SKM-1 treated with dmso at 0.1 percent for 144 hours (cell line): ENCODE results near the gene NOD2.

Source experiments
- DNase-seq: peaks from one replicate; lab custom pipeline; 2025; ENCODE audit not compliant: unreplicated experiment; lab: John Stamatoyannopoulos, UW

Gene NOD2

DNA sequence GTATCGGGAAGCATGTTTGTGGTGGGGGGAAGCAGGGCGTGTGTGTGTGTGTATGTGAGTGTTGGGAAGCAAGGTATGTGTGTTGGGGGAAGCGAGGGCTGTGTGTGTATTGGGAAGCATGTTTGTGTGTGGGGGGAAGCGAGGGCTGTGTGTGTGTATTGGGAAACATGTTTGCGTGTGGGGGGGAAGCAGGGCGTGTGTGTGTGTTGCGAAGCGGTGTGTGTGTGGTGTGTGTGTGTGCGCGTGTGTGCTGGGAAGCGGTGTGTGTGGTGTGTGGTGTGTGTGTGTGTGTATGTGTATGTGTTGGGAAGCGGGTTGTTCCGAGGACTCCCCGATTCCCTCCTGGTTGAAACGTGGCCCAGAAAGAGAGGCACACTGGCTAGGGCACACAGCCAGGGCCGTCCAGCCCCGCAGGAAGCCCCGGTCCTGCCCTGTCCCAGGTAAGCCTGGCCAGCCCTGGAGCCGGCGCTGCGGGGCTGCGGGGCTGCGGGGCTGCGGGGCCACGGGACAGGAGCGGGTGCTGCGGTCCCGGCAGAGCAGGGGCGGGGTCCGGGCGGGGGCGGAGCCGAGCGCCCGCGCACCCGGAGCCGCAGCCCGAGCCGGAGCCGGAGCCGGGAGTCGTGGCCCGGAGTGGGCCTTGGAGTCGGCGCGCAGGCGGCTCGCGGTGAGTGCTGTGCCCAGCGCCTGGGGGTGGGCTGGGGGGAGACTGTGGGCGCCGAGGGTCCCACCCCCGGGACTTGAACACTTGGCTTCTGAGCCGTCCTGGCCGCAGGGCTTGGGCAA lies at the start of gene NOD2:
Gene NOD2, plus strand, starts transcription at position 608 of the 783 bp plus-strand sequence. CDS start 5,890 bp downstream, outside the sequence.
- DNase-seq, result no peak

DNA sequence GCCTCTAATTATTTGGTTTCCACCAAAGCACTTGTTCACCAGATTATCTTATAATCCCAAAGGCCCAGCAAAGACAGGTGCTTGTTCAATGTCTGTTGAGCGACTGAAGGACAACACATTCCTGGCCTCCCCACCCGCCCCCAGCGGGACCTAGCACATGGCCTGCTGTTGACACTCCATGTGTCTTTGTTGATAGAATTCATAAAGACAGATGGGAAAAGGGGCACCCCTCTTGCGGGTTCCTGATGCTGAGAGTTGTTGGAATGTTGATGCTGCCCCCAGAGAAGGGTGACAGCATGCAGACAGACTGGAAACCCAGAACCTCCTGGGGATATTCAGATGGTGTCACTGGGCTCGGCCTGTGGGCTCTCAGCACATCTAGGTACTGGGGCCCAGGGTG lies 49.2 kb upstream of the NOD2 start:
- no peak for DNase-seq

DNA sequence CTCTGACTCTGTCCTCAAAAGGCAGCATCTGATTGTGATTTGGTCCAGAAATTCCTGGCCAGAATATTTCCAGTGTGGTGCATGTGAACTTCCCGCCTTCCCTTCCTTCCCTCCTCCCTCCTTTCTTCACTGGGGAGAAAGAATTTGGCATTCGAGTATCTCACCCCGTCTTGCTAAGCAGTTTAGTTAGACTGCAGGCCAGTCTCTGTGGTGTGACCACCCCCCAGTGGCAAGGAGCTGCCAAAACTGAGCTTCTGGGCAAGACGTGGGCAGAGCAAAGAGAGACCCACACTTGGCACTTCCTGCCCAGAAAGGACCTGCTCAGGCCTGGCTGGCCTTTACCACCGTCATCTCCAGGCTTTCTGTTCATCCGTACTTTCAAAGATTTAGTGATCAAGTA lies 48.7 kb upstream of the NOD2 start:
- peak; percentile 15 for DNase-seq

DNA sequence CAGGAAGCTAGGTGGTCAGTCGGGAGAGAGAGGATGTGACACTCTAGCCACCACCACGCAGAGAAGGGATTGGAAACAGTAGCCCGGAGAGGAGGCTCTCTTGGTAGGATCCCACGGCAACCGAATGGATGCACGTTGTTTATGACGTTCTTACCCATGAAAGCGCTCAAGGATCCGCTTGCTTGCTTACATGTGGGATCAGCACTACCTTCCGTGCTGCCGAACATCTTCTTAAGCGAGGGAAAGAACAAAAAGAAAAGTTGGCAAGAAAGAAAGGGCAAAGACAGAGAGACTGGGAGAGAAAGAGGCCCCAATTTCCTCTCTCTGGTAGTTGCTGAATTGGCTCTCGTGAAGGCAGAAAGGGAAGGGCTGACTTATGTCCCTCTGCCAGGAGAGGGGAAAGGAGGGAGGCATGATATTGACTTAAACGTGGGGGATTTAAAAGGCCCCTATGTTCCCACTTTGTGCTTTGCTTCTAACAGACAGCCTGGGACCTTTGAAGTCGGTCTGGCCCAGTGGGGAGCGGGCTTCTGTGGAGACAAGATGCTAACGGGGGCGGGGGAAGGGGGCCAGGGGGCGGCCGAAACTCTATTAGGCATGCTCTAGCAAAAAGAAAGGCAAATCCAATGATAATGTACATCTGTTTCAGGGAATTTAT lies 47.7 kb upstream of the NOD2 start:
- DNase-seq, result no peak

DNA sequence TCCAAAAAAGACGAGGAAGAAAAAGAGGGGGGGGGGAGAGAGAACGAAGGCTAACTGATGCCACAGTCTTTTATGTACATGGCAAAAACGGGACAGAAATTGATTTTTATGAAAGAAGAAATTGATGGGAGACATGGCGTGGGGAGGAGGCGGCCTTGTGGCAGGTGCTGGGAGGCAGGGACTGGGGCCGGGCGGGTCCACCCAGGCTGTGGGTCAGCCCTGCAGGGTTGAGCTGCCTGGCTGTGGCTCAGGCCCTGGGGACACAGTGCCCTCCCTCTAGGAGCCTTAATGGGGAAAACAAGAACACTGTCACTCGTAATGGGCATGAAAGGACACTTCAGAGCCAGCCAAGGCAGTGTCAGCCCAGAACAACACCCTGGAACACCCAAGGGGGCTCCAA lies 47.1 kb upstream of the NOD2 start:
- DNase-seq, result no peak

DNA sequence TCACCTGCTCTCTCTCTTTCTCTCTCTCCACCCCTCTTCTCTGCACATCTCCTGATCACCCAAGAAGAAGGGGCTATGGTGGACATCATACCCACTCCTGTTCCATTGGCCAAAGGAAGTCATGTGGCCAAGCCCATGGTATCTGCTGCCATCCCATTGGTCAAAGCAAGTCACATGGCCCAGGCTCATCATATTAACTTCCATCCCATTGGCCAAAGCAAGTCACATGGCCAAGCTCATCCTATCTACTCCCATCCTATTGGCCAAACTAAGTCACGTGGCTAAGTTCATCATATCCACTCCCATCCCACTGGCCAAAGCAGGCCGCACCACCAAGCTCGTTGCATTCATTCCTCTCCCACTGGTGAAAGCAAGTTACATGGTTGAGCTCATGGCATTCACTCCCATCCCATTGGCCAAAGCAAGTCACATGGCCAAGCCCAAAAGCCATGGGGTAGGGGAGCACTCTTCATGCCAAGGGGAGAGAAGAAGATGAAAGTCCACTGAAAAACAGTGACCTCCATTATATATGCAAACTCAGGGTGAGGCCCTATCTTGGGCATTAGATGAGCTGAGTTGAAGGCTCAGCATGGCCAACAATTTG lies 41.5 kb upstream of the NOD2 start:
- DNase-seq, result no peak

DNA sequence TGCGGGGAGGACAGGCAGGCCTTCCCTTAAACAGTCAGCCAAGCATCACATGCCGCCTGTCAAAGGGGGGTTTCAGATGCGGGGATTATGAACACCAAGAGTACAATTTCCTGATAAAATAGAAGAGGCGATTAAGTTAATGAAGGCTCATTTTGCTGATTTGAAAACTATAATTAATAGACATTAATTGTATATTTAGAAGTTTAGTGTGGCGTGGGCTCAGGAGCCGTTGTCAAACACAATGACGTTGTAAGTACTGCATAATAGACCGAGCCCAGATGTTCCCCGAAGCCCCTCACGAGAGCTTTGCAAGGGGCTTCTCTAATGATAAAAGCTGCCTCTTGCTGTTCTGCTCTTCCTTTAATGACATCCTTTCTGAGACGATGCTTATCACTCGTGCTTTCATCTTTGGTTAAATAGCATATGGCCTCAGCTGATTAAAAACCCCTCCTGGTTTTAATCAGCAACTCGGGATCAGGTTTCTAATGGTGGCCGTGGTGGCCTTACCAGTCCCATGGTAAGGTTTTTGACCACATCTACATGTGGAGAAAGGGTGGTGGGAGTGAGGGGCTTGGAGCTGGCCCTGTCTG lies 40.5 kb upstream of the NOD2 start:
- no peak for DNase-seq

DNA sequence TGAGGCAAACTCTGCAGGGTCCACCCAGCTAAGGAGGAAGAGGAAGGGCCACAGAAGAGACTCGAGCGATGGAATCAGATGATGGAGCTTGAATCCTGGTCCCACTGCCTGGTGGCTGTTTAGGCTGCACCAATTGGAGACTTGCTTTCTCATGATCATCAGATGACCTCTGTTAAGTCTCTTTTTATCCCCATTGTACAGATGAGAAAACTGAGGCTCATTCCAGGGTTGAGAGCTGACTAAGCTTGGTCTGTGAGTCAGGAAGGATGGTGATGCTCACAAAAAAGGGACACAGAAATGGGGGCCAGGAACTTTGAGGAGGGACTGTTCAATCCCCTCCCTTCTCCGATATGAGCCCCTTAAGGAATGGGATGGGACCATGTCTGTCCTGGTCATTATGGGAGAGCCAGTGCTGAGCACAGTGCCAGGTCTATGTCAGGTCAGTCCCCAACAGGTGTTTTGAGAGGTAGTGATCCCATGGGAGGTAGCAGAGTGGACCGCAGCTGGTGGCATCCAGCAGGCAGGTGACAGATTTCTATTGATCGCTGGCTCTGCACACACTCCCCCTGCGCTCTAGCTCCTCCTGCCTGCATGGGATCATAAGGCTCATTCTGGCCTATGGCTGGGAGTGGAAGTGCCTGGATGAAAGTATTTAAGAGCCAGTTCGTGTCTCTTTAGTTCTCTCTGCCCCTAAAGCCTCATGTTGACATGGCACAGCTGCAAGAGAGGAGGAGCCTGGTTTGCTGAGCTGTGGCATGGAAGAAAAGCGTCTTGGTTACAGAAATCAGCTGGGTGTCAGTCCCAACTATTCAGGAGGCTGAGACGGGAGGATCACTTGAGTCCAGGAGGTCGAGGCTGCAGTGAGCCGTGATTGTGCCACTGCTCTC lies 39.5 kb upstream of the NOD2 start:
- no peak for DNase-seq

DNA sequence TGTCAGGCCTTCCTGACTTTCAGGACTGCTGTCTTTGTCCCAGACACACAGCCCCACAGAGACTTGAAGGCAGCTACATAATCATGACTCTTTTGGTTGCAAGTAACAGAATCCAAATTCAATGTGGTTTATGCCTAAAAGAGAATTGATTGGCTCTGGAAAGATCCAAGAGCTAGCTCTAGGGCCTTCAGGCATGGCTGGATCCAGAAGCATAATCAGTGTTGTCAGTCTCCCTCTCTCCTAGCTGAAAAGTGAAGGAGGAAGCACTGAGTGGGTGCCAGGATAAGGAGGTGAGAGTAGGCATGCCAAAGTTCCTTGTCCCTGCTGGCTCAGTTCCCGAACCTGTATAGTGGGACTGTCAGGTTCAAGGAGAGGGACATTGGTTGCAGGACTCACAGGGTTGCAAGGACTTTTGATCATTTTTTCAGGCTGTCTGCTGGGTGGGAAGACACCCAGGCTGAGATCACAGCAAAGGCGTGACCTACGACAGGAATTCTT lies 37.8 kb upstream of the NOD2 start:
- DNase-seq, result no peak

DNA sequence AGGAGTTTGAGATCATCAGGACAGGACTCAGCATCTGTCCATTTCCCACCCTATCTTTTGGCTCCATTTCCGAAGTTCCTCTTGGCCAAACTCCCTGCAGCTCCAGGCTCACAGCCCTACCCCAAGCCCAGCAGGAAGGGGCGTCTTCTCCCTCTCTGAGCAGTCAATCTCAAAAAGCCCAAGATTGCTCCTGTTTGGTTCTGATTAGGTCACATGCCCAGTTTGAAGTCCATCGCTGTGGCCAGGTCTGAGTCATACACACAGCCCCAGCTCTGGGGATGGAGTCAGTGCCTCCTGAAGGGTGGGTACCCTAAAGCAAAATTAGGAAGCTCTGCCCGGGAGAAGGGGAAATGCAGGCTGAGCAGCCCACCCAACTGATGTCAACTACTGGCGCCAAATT lies 36.2 kb upstream of the NOD2 start:
- no peak for DNase-seq

DNA sequence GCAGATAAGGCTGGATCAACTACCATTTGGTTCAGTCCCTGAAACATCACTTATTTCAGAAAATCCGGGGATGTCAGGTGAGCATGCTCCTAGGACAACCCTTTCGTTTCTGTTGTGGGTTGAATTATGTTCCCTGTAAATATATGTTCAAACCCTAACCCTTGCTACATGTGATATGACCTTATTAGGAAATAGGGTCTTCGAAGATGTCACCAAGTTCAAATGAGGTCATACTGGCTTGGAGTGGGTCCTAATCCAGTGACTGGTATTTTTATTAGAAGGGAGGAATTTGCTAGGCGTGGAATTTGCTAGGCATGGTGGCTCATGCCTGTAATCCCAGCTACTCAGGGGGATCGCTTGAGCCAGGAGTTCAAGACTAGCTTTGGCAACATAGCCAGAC lies 33.6 kb upstream of the NOD2 start:
- DNase-seq, result no peak

DNA sequence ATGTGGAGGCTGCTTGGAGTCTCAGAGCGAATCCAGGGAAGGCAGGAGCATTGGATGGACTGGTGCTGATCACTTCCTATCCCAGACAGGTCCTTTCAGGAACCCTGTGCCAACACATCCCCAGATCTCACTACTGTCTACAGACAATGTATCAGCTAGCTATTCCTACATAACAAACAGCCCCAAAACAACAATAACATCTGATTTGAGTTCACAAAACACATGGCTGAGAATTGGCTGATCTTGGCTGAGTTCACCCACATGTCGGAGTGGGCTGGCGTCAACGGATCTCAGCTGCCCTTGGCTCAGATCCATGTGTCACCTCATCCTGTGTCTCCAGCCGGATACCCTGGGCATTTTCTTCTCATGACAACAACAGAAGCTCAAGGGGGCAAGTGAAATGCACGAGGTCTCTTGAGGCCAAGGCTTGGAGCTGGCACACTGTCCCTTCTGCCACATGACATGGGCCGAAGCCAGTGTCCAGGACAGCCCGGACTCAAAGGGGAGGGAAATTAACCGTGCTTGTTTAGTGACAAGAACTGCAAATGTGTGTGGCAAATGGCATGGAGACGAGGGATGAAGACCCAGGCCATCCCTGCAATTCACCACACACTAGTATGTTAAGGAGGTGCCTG lies 31.0 kb upstream of the NOD2 start:
- no peak for DNase-seq

DNA sequence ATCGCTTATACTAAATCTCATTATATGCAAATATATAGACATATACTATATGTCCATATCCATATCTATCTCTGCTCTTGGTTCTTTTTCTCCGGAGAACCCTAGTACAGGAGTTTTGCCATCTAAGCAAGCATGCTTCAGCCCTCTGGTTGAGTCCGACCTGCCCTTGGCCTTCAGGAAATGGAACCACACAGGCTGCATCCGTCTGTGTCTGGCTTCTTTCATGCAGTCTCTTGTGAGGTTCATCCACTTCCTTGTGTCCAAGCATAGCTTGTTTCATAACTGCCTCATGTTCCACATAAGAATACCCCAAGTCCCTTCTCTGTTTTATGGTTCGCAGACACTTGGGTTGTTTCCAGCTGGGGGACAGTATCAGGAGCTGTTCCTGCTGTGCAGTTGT lies 29.1 kb upstream of the NOD2 start:
- DNase-seq, result peak; percentile 10

DNA sequence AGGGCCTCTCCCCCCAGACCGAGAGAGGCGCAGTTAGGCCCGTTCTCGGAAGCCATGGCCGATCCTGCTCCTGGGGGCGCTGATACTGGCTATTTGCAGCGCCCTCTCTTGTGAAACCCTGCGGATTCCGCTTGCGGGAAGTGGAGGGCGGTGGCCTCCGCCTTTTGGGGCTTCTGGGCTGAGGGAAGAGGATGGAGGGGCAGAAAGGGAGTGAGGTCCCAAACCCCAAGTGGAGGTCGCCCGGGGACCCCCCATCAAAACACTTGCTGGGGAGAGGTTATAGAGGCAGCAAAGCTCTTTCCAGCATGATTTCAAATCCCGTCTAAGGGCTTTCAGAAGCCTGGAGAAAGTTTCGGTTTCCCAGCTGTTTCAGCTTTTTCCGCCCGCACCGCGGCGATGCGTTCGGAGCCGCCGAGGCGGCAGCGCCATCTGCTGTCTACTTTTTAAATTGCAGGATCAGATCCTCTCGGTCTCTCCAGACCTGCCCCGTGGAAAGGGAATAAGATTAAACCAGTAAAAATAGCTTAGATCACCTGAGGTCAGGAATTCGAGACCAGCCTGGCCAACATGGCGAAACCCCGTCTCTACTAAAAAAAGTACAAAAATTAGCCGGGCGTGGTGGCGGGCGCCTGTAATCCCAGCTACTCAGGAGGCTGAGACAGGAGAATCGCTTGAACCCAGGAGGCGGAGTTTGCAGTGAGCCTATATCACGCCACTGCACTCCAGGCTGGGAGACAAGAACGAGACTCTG lies 28.1 kb upstream of the NOD2 start:
- peak; percentile 86 for DNase-seq

DNA sequence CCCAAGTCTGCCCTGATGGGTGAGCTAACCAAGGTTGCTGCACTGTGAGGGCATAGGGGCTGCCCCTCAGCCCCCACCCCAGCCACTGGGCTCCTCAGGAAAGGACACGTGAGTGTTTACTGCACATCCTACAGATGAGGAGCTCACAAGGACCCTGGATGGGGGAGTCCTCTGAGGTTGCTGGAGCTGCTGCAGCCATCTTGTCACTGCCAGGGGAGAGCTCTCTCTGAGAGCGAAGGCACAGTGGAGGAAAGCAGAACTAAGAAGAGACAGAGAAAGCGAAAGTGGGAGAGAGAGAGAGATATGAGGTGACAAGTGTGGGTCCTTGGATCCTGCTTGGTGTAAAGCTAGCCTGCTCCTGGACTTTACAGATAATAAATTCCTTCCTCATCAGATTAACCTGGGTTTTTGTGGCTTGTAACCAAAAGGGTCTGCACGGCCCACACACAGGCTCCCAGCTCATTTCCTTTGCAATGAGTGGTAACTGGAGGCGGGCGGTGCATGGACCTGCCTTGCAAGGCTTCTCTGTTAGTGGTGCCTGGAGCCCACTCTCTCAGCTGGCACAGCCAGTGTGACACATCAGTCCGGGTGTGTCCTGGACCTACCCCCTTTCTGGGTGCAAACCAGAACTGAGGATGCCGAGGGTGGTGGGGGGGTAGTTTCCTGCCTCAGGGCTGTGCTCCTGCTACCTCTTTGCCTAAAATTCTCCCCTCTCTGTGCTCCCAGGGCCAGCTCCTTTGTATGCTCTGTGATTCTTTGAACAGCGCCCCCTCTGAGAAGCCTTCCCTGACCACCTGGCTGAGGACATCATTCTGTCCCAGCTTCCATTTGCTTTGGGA lies 26.5 kb upstream of the NOD2 start:
- peak; percentile 18 for DNase-seq

DNA sequence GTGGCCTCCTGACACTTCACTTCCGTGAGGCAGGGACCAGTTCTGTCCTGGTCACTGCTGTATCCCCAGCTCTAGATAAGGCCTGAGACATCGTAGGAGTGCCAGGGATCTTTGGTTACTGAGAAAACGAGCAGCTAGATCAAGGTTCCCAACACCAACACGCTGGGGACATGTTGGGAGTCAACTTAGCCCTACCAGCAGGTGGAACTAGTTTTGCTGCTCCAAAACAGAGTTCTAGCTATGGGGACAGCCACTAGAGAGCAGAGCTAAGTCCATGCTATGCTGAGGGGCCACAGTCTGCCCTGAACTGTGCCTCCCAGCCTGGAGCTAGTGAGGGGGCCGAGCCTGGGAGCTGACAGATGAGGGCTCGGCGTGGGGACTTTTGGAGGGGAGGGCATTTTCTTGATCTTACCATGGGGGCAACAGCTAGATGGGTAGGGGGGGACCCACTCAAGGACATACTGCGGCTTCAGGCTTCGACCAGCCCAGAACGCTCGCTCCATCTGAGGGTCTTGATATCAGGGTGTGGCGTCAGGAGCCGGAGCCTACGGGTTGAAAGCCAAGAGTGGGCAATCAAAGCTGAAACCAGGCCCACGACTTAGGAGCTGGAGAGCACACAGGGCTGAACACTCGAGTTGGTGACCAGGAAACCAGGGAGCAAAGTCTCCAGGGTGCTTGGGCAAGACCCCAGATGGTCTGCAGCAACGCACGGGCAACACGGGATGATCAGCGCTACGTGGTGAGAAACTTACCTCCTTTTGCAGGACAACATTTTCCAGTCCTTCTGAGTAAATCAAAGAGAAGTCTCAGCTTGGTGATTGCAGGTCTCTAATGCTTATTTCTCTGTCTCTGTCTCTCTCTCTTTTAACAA lies 25.7 kb upstream of the NOD2 start:
- DNase-seq, result no peak

DNA sequence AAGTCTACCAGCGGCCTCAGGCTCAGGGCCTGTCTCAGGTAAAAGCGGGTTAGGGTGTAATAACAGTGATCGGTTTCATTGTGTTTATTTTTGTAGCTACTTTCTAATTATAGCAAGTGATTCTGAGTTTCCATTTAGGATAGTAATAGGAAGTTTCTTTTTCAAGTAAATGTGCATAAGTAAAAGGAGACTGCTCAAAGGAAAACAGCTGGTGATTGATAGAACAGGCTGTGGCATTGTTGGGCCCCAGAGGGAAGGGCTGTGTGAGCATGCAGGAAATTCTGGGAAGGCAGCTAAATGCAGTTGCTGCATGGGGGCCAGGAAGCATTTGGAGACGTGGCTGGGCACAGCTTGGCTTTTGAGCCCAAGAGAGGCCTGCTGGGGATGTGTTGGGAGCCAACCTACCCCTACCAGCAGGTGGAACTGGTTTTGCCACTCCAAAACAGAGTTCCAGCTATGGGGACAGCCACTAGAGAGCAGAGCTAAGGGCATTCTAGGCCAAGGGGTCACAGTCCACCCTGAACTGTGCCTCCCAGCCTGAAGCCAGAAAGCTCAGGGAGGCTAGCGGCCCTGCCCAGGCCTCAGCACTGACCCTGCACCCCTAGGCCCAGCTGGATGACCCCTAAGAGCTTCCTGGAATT lies 24.9 kb upstream of the NOD2 start:
- DNase-seq, result no peak
